Astrocyte (in vitro differentiated cells and primary cell): Measurements from ENCODE around the gene CCR4. TPM values are rescaled to one million over a fixed set of nuclear protein-coding genes. Genes with fewer than 3 reads are reported as not detected.

ENCODE experiments used
- DNase-seq: peaks from one replicate; pipeline ENCODE4 v3.0.0-alpha.2; 2010; ENCODE audit warnings: low read depth
- FAIRE-seq: peaks from 2 replicates; lab custom pipeline; 2011; peaks lifted over from hg19 to GRCh38; lab: Jason Lieb, UNC
- H2AFZ ChIP-seq: 2 replicates; pipeline ENCODE4 v1.6.0; 2012; ENCODE audit warnings: low read depth, low read length, inconsistent platforms
- H3K27ac ChIP-seq: 2 replicates; pipeline ENCODE4 v1.5.1; 2011; ENCODE audit warnings: low read depth, low read length, inconsistent platforms
- H3K27me3 ChIP-seq: 2 replicates; pipeline ENCODE4 v1.6.0; 2011; ENCODE audit warnings: low read length, inconsistent platforms; ENCODE audit not compliant: insufficient read depth
- H3K36me3 ChIP-seq: 2 replicates; pipeline ENCODE4 v1.5.1; 2011; ENCODE audit warnings: low read length, inconsistent platforms; ENCODE audit not compliant: insufficient read depth
- H3K4me1 ChIP-seq: 2 replicates; pipeline ENCODE4 v1.5.1; 2011; ENCODE audit warnings: low read length, inconsistent platforms; ENCODE audit not compliant: insufficient read depth
- H3K4me2 ChIP-seq: 2 replicates; pipeline ENCODE4 v1.6.0; 2012; ENCODE audit warnings: low read length, inconsistent platforms
- H3K4me3 ChIP-seq: 2 replicates; pipeline ENCODE4 v1.5.1; 2011; ENCODE audit warnings: low read depth, mild to moderate bottlenecking, low read length, inconsistent platforms; ENCODE audit not compliant: insufficient read depth
- H3K79me2 ChIP-seq: 2 replicates; pipeline ENCODE4 v1.6.0; 2012; ENCODE audit warnings: mild to moderate bottlenecking, low read length, inconsistent platforms; ENCODE audit not compliant: insufficient read depth
- H3K9ac ChIP-seq: 2 replicates; pipeline ENCODE4 v1.6.0; 2012; ENCODE audit warnings: mild to moderate bottlenecking, low read length, inconsistent platforms
- H3K9me3 ChIP-seq: 2 replicates; pipeline ENCODE4 v1.5.1; 2012; ENCODE audit warnings: low read depth, mild to moderate bottlenecking, low read length, inconsistent platforms; ENCODE audit not compliant: insufficient read depth
- H4K20me1 ChIP-seq: 2 replicates; pipeline ENCODE4 v1.6.0; 2012; ENCODE audit warnings: low read length, inconsistent platforms; ENCODE audit not compliant: insufficient read depth
- H3K27ac Mint-ChIP-seq: one replicate; pipeline ENCODE4 v1.8.0; 2021; ENCODE audit warnings: mild to moderate bottlenecking, mixed read lengths; ENCODE audit not compliant: unreplicated experiment
- H3K27me3 Mint-ChIP-seq: one replicate; pipeline ENCODE4 v1.8.0; 2021; ENCODE audit warnings: low read depth, mixed read lengths; ENCODE audit not compliant: unreplicated experiment
- H3K36me3 Mint-ChIP-seq: one replicate; pipeline ENCODE4 v1.8.0; 2021; ENCODE audit warnings: low read depth, mixed read lengths; ENCODE audit not compliant: unreplicated experiment
- H3K4me1 Mint-ChIP-seq: one replicate; pipeline ENCODE4 v1.8.0; 2021; ENCODE audit warnings: low read depth, mixed read lengths; ENCODE audit not compliant: unreplicated experiment
- H3K4me3 Mint-ChIP-seq: one replicate; pipeline ENCODE4 v1.8.0; 2021; ENCODE audit warnings: mild to moderate bottlenecking, moderate library complexity, mixed read lengths; ENCODE audit not compliant: unreplicated experiment
- H3K9me3 Mint-ChIP-seq: one replicate; pipeline ENCODE4 v1.8.0; 2021; ENCODE audit warnings: mild to moderate bottlenecking, mixed read lengths; ENCODE audit not compliant: unreplicated experiment
- EZH2 ChIP-seq: IDR thresholded peaks from 2 replicates; pipeline ENCODE4 v1.6.1; 2012; ENCODE audit warnings: mild to moderate bottlenecking, low read length, inconsistent platforms; ENCODE audit not compliant: insufficient read depth
- total RNA-seq: library from RNA; stranded (reverse); gene quantifications from 2 replicates; pipeline ENCODE4 v1.2.1, GENCODE V29; 2021
- TF ChIP-seq, protein P1 (sequence below): IDR thresholded peaks from 2 replicates; pipeline ENCODE4 v1.5.1; 2011; ENCODE audit warnings: low read depth, mild to moderate bottlenecking, inconsistent platforms, low read length, moderate library complexity; ENCODE audit not compliant: insufficient read depth

Gene CCR4
- total RNA-seq, 1 donor from 2014 or later = not detected

- no peaks in the 10 kb centered on the region for H3K9me3 ChIP-seq
- H4K20me1 ChIP-seq = peaks cover 3% of the 10 kb centered on the region
- no peak overlapping the region for H3K4me3 Mint-ChIP-seq
- no peaks in the 10 kb centered on the region for H3K79me2 ChIP-seq
- H3K4me1 Mint-ChIP-seq = peaks cover 15% of the 10 kb centered on the region
- no peak overlapping the region for H2AFZ ChIP-seq
- H3K9ac ChIP-seq = no peak overlapping the region
- peaks cover 16% of the 10 kb centered on the region for H3K36me3 Mint-ChIP-seq
- no peak for DNase-seq
- TF ChIP-seq EZH2 = no peak
- TF ChIP-seq, protein P1, sequence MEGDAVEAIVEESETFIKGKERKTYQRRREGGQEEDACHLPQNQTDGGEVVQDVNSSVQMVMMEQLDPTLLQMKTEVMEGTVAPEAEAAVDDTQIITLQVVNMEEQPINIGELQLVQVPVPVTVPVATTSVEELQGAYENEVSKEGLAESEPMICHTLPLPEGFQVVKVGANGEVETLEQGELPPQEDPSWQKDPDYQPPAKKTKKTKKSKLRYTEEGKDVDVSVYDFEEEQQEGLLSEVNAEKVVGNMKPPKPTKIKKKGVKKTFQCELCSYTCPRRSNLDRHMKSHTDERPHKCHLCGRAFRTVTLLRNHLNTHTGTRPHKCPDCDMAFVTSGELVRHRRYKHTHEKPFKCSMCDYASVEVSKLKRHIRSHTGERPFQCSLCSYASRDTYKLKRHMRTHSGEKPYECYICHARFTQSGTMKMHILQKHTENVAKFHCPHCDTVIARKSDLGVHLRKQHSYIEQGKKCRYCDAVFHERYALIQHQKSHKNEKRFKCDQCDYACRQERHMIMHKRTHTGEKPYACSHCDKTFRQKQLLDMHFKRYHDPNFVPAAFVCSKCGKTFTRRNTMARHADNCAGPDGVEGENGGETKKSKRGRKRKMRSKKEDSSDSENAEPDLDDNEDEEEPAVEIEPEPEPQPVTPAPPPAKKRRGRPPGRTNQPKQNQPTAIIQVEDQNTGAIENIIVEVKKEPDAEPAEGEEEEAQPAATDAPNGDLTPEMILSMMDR = no peak
- peaks cover 3% of the 10 kb centered on the region for H3K9me3 Mint-ChIP-seq
- H3K4me3 ChIP-seq = no peak overlapping the region
- no peaks in the 10 kb centered on the region for H3K36me3 ChIP-seq
- no peaks in the 10 kb centered on the region for H3K27me3 ChIP-seq
- no peak overlapping the region for H3K4me2 ChIP-seq
- H3K27ac Mint-ChIP-seq = no peak overlapping the region
- no peaks in the 10 kb centered on the region for H3K27me3 Mint-ChIP-seq
- no peak for FAIRE-seq
- H3K27ac ChIP-seq = no peak overlapping the region
- H3K4me1 ChIP-seq = no peaks in the 10 kb centered on the region
These were observed 44.8 kb downstream of the CCR4 start for GRCh38 chr3:32996048-32996754.

DNA sequence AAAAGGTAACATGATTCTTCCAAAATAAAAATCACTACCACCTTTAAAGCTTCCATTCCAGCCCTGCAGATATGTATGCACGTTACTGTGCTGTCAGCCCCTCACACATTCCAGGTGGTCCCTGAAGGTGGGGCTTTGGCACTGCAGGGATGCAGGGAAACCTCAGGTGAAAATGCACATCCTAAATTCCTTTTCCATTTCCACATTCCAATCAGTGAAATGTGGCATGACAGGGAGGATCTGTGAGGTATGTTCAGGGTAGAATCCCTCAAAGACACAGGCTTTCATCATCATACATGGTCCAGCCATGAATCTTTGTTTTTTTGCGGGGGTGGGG, 45.3 kb downstream of the CCR4 start:
- no peak overlapping the region for H3K4me3 ChIP-seq
- no peaks in the 10 kb centered on the region for H3K79me2 ChIP-seq

More for the DNA sequence above, 45.3 kb downstream of the CCR4 start:
- no peaks in the 10 kb centered on the region for H3K36me3 ChIP-seq
- Mint-ChIP-seq H3K9me3 (peaks cover 2% of the 10 kb centered on the region), H3K36me3 (peaks cover 16% of the 10 kb centered on the region), H3K4me1 (peaks cover 18% of the 10 kb centered on the region), H3K4me3 (no peak overlapping the region), H3K27me3 (no peaks in the 10 kb centered on the region), H3K27ac (no peak overlapping the region)
- TF ChIP-seq EZH2 = no peak
- TF ChIP-seq, protein P1 = no peak
- H3K4me2 ChIP-seq = no peak overlapping the region
- no peak for DNase-seq
- FAIRE-seq = no peak
- H3K27me3 ChIP-seq = no peaks in the 10 kb centered on the region
- H3K27ac ChIP-seq = no peak overlapping the region
- no peaks in the 10 kb centered on the region for H3K9me3 ChIP-seq
- no peak overlapping the region for H2AFZ ChIP-seq
- peaks cover 3% of the 10 kb centered on the region for H4K20me1 ChIP-seq
- no peak overlapping the region for H3K9ac ChIP-seq
- H3K4me1 ChIP-seq = no peaks in the 10 kb centered on the region
